HL-60 (cell line): ENCODE results near the gene CSRNP3.

Experiments used
- GABPA ChIP-seq: IDR thresholded peaks from 2 replicates; pipeline ENCODE4 v1.6.1; 2012; ENCODE audit warnings: low read depth
- POLR2AphosphoS5 ChIP-seq: IDR thresholded peaks from 2 replicates; pipeline ENCODE4 v1.6.1; 2012; ENCODE audit warnings: low read depth
- TF ChIP-seq, protein P1 (sequence below): IDR thresholded peaks from 2 replicates; pipeline ENCODE4 v1.6.1; 2012; ENCODE audit warnings: low read depth; ENCODE audit not compliant: insufficient replicate concordance
- TF ChIP-seq, protein P2 (sequence below): IDR thresholded peaks from one replicate; pipeline ENCODE4 v1.5.1; 2011; ENCODE audit warnings: low read length, control low read depth, inconsistent platforms; ENCODE audit not compliant: insufficient read depth

DNA sequence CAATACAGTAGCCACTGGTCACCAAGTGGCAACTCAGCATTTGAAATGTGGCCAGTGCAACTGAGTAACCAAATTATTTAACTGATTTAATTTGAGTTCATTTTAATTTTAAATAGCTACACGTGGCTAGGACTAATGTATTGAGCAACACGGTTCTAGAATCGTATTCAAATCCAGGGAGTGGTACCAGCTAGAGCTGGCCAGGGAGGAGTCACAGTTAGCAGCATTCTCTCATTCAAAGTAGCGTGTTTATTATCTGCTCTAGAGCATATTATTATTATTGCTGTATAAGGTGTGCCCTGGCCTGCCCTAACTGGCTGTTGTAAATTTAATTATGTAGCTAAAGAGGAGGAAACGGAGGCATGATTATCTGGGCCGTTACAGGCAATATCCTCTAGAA lies 231.6 kb downstream of the CSRNP3 start:
- TF ChIP-seq, protein P1, sequence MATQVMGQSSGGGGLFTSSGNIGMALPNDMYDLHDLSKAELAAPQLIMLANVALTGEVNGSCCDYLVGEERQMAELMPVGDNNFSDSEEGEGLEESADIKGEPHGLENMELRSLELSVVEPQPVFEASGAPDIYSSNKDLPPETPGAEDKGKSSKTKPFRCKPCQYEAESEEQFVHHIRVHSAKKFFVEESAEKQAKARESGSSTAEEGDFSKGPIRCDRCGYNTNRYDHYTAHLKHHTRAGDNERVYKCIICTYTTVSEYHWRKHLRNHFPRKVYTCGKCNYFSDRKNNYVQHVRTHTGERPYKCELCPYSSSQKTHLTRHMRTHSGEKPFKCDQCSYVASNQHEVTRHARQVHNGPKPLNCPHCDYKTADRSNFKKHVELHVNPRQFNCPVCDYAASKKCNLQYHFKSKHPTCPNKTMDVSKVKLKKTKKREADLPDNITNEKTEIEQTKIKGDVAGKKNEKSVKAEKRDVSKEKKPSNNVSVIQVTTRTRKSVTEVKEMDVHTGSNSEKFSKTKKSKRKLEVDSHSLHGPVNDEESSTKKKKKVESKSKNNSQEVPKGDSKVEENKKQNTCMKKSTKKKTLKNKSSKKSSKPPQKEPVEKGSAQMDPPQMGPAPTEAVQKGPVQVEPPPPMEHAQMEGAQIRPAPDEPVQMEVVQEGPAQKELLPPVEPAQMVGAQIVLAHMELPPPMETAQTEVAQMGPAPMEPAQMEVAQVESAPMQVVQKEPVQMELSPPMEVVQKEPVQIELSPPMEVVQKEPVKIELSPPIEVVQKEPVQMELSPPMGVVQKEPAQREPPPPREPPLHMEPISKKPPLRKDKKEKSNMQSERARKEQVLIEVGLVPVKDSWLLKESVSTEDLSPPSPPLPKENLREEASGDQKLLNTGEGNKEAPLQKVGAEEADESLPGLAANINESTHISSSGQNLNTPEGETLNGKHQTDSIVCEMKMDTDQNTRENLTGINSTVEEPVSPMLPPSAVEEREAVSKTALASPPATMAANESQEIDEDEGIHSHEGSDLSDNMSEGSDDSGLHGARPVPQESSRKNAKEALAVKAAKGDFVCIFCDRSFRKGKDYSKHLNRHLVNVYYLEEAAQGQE = no peak
- TF ChIP-seq, protein P2, sequence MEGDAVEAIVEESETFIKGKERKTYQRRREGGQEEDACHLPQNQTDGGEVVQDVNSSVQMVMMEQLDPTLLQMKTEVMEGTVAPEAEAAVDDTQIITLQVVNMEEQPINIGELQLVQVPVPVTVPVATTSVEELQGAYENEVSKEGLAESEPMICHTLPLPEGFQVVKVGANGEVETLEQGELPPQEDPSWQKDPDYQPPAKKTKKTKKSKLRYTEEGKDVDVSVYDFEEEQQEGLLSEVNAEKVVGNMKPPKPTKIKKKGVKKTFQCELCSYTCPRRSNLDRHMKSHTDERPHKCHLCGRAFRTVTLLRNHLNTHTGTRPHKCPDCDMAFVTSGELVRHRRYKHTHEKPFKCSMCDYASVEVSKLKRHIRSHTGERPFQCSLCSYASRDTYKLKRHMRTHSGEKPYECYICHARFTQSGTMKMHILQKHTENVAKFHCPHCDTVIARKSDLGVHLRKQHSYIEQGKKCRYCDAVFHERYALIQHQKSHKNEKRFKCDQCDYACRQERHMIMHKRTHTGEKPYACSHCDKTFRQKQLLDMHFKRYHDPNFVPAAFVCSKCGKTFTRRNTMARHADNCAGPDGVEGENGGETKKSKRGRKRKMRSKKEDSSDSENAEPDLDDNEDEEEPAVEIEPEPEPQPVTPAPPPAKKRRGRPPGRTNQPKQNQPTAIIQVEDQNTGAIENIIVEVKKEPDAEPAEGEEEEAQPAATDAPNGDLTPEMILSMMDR = no peak
- TF ChIP-seq GABPA = no peak
- no peak for TF ChIP-seq POLR2AphosphoS5
